K562 (cell line): ENCODE data around the gene C11orf98. TPM values are rescaled to one million over a fixed set of nuclear protein-coding genes. Genes with fewer than 3 reads are reported as not detected.

Source experiments
- BDP1 ChIP-seq: IDR thresholded peaks from 3 replicates; pipeline ENCODE4 v1.6.1; 2011; ENCODE audit not compliant: insufficient read length, insufficient read depth
- BRD9 ChIP-seq: fragments of 450-650 bp; IDR thresholded peaks from 2 replicates; pipeline ENCODE4 v1.6.1; 2018; ENCODE audit warnings: low read depth; ENCODE audit not compliant: partially characterized antibody
- DPF2 ChIP-seq: fragments of 450-650 bp; IDR thresholded peaks from 2 replicates; pipeline ENCODE4 v1.6.1; 2016
- EWSR1 ChIP-seq: fragments of 450-650 bp; IDR thresholded peaks from 2 replicates; pipeline ENCODE4 v1.6.1; 2018; ENCODE audit warnings: borderline replicate concordance, mild to moderate bottlenecking, low read depth, moderate library complexity; ENCODE audit not compliant: partially characterized antibody
- EZH2 ChIP-seq: IDR thresholded peaks from 2 replicates; pipeline ENCODE4 v1.6.1; 2012; ENCODE audit warnings: low read depth, mild to moderate bottlenecking, inconsistent platforms, low read length, borderline replicate concordance
- FOSL1 ChIP-seq: fragments of 200-800 bp; sonication (Bioruptor generic); conservative IDR thresholded peaks from 2 replicates; pipeline ENCODE4 v1.6.1; 2016; ENCODE audit warnings: missing genetic modification characterization, missing compliant biosample characterization
- FOXP1 ChIP-seq: sonication (generic); formaldehyde crosslinking; IDR thresholded peaks from 2 replicates; pipeline ENCODE4 v1.8.0; 2022; ENCODE audit warnings: mild to moderate bottlenecking, missing genetic modification reagents
- KDM1A ChIP-seq, 2 experiments: fragments of 450-650 bp; IDR thresholded peaks; 2 replicates each; pipeline ENCODE4 v1.6.1; 2016; ENCODE audit warnings: mild to moderate bottlenecking in 2 of 2
- POLR2A ChIP-seq: fragments of 450-650 bp; conservative IDR thresholded peaks from 2 replicates; pipeline ENCODE4 v1.6.1; 2016
- RFX5 ChIP-seq: IDR thresholded peaks from 2 replicates; pipeline ENCODE4 v1.6.1; 2011; ENCODE audit warnings: low read depth, mild to moderate bottlenecking, improper control_type of control experiment, low read length
- STAT5B ChIP-seq: fragments of 250-450 bp; sonication (Bioruptor Pico); IDR thresholded peaks from 2 replicates; pipeline ENCODE4 v1.8.0; 2021; ENCODE audit warnings: mild to moderate bottlenecking, inconsistent platforms
- ZNF133 ChIP-seq: fragments of 250-450 bp; sonication (Bioruptor Pico); IDR thresholded peaks from 2 replicates; pipeline ENCODE4 v1.4.0; 2020; ENCODE audit warnings: mild to moderate bottlenecking
- ZNF224 ChIP-seq: sonication (generic); formaldehyde crosslinking; IDR thresholded peaks from 2 replicates; pipeline ENCODE4 v1.8.0; 2022; ENCODE audit warnings: mild to moderate bottlenecking, missing genetic modification reagents
- ZNF780A ChIP-seq: fragments of 250-450 bp; sonication (Bioruptor Pico); IDR thresholded peaks from 2 replicates; pipeline ENCODE4 v1.5.0; 2021; ENCODE audit warnings: mild to moderate bottlenecking
- polyA plus RNA-seq, 8 experiments: library from polyadenylated mRNA; depleted of rRNA in 4 of 8; stranded (reverse) in 5 of 8; unstranded in 3 of 8; fragments of >200 nt; fragmentation: Nextera tagmentation in 2 of 8; fragmentation: Illumina TruSeq in 1 of 8; extraction: Ambion mirVana in 2 of 8; extraction: Trizol in 1 of 8; gene quantifications; 2 replicates each; pipeline versions ENCODE4 v1.2.1 to v1.2.3, GENCODE V29; 2011 to 2014; ENCODE audit warnings: inconsistent platforms in 1 of 8, missing spikeins in 1 of 8
- total RNA-seq, 7 experiments: library from RNA; depleted of rRNA in 6 of 7; stranded (reverse); fragments of >200 nt in 6 of 7; fragmentation: Illumina TruSeq in 2 of 7; extraction: Trizol in 2 of 7; gene quantifications; 2 replicates each; pipeline versions ENCODE4 v1.2.1 to v1.2.3, GENCODE V29; 2011 to 2021; ENCODE audit warnings: low replicate concordance in 1 of 7
- TF ChIP-seq, protein P1 (sequence below): fragments of 450-650 bp; IDR thresholded peaks from 2 replicates; pipeline ENCODE4 v1.6.1; 2016
- TF ChIP-seq, protein P2 (sequence below): sonication (generic); formaldehyde crosslinking; IDR thresholded peaks from 2 replicates; pipeline ENCODE4 v1.8.0; 2022; ENCODE audit warnings: mild to moderate bottlenecking, missing genetic modification reagents, borderline replicate concordance
- TF ChIP-seq, protein P3 (sequence below): fragments of 450-650 bp; IDR thresholded peaks from 2 replicates; pipeline ENCODE4 v1.6.1; 2018; ENCODE audit not compliant: partially characterized antibody

C11orf98 gene
- total and polyA plus RNA-seq, 9 of the 15 experiments (the other 6 are each of a cell fraction or from before 2014, with no cell fraction given) = 103 to 352 (median 218) TPM

DNA sequence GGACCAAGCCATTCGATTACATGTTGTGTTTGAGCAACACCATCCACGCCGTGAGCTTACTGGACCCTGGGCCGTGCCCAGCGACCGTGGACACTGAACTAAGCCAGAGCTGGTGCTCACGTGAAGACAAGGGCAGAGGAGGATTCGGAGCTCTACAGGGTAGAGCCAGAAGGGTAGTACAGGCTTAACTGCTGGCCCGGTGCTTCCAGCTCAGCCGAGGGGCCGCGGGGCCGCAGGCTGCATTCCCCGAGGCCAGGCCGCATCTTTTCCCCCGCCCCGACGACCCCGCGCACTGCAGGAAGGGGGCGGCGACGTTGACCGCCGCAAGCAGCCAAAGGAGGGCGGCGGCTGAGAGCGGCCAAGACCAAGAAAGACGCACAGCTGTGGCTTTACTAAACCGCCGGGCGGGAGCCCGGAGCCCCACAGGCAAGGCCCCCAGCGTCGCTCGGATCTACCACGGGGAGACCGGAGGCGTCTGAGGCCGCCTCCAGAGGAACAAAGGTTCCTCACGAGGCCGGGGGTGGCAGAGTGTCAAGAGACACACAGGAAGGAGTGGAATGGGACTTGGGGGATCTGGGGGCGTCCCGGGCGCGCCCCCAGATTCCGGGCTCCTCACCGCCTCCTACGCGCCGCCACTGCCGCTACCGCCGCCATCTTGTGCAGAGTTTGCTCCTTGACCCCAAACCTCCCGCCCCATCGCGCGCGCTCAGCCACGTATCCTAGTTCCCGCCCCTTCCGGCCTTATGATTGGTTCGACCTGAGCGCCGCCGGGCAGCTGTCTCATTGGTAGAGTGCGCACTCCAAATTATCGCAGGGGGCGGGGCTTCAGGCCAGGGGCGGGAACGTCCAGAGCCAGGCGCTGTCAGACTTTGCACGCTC, 18.8 kb downstream of the C11orf98 start, which contains the start of gene GANAB (continued):
- TF ChIP-seq FOSL1 (tag) (no peak; the same call in 1 of the 2 replicates), ZNF224 (CRISPR knock-in tag) (no peak), STAT5B (CRISPR knock-in tag) (no peak), POLR2A (peak; percentile 94), EZH2 (no peak), BDP1 (no peak), KDM1A (IDR thresholded peaks at IDR 0.05) (no peak), EWSR1 (no peak), FOXP1 (no peak; the same call in none of the 2 replicates), RFX5 (no peak), BRD9 (no peak), ZNF780A (CRISPR knock-in tag) (no peak), ZNF133 (CRISPR knock-in tag) (no peak), DPF2 (peak; percentile 20; the same call in 1 of the 2 replicates)
- TF ChIP-seq, protein P1, sequence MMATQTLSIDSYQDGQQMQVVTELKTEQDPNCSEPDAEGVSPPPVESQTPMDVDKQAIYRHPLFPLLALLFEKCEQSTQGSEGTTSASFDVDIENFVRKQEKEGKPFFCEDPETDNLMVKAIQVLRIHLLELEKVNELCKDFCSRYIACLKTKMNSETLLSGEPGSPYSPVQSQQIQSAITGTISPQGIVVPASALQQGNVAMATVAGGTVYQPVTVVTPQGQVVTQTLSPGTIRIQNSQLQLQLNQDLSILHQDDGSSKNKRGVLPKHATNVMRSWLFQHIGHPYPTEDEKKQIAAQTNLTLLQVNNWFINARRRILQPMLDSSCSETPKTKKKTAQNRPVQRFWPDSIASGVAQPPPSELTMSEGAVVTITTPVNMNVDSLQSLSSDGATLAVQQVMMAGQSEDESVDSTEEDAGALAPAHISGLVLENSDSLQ = peak; percentile 86
- TF ChIP-seq, protein P2, sequence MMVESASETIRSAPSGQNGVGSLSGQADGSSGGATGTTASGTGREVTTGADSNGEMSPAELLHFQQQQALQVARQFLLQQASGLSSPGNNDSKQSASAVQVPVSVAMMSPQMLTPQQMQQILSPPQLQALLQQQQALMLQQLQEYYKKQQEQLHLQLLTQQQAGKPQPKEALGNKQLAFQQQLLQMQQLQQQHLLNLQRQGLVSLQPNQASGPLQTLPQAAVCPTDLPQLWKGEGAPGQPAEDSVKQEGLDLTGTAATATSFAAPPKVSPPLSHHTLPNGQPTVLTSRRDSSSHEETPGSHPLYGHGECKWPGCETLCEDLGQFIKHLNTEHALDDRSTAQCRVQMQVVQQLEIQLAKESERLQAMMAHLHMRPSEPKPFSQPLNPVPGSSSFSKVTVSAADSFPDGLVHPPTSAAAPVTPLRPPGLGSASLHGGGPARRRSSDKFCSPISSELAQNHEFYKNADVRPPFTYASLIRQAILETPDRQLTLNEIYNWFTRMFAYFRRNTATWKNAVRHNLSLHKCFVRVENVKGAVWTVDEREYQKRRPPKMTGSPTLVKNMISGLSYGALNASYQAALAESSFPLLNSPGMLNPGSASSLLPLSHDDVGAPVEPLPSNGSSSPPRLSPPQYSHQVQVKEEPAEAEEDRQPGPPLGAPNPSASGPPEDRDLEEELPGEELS (CRISPR knock-in tag) = no peak
- TF ChIP-seq, protein P3, sequence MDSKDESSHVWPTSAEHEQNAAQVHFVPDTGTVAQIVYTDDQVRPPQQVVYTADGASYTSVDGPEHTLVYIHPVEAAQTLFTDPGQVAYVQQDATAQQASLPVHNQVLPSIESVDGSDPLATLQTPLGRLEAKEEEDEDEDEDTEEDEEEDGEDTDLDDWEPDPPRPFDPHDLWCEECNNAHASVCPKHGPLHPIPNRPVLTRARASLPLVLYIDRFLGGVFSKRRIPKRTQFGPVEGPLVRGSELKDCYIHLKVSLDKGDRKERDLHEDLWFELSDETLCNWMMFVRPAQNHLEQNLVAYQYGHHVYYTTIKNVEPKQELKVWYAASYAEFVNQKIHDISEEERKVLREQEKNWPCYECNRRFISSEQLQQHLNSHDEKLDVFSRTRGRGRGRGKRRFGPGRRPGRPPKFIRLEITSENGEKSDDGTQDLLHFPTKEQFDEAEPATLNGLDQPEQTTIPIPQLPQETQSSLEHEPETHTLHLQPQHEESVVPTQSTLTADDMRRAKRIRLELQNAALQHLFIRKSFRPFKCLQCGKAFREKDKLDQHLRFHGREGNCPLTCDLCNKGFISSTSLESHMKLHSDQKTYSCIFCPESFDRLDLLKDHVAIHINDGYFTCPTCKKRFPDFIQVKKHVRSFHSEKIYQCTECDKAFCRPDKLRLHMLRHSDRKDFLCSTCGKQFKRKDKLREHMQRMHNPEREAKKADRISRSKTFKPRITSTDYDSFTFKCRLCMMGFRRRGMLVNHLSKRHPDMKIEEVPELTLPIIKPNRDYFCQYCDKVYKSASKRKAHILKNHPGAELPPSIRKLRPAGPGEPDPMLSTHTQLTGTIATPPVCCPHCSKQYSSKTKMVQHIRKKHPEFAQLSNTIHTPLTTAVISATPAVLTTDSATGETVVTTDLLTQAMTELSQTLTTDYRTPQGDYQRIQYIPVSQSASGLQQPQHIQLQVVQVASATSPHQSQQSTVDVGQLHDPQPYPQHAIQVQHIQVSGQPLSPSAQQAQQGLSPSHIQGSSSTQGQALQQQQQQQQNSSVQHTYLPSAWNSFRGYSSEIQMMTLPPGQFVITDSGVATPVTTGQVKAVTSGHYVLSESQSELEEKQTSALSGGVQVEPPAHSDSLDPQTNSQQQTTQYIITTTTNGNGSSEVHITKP = no peak
